ENCODE results near the gene SPINK8.

- no peak for TF ChIP-seq POLR2A (IDR thresholded peaks at IDR 0.05)
- no peak for TF ChIP-seq CTCF (IDR thresholded peaks at IDR 0.05)
- no peak for TF ChIP-seq POLR2AphosphoS5 (IDR thresholded peaks at IDR 0.05)
- TF ChIP-seq EP300 (IDR thresholded peaks at IDR 0.05): no peak
Observed at GRCh38 chr3:48269592-48269991, 63.9 kb downstream of the SPINK8 start.

Data from upper lobe of left lung (tissue), 4 donors.